ENCODE measurements around the gene FYCO1.

Gene FYCO1

GRCh38 chr3:46024131-46024530 is 28.5 kb upstream of the FYCO1 start:
- TF ChIP-seq POLR2A (IDR thresholded peaks at IDR 0.05; ENCODE audit: low read depth, low read length): no peak
- TF ChIP-seq TAF1 (IDR thresholded peaks at IDR 0.05; ENCODE audit: borderline replicate concordance, low read depth, low read length): no peak
- TF ChIP-seq POLR2AphosphoS5 (IDR thresholded peaks at IDR 0.05; ENCODE audit: low read depth, low read length): no peak
- FAIRE-seq (no peak), DNase-seq (ENCODE audit: insufficient read length) (no peak)

GRCh38 chr3:46022909-46023785 is 27.5 kb upstream of the FYCO1 start:
- no peak for TF ChIP-seq POLR2AphosphoS5 (IDR thresholded peaks at IDR 0.05; ENCODE audit: low read depth, low read length)
- no peak for TF ChIP-seq TAF1 (IDR thresholded peaks at IDR 0.05; ENCODE audit: borderline replicate concordance, low read depth, low read length)
- TF ChIP-seq POLR2A (IDR thresholded peaks at IDR 0.05; ENCODE audit: low read depth, low read length): no peak
- FAIRE-seq: no peak

GRCh38 chr3:46021516-46021915 is 25.9 kb upstream of the FYCO1 start:
- FAIRE-seq: no peak

More at GRCh38 chr3:46022909-46023785, 27.5 kb upstream of the FYCO1 start:
- DNase-seq (ENCODE audit: insufficient read length): no peak

GRCh38 chr3:46020766-46021510 is 25.3 kb upstream of the FYCO1 start:
- TF ChIP-seq POLR2A (IDR thresholded peaks at IDR 0.05; ENCODE audit: low read depth, low read length) (no peak), POLR2AphosphoS5 (IDR thresholded peaks at IDR 0.05; ENCODE audit: low read depth, low read length) (no peak), TAF1 (IDR thresholded peaks at IDR 0.05; ENCODE audit: borderline replicate concordance, low read depth, low read length) (no peak)
- FAIRE-seq (no peak), DNase-seq (ENCODE audit: insufficient read length) (no peak)

More at GRCh38 chr3:46021516-46021915, 25.9 kb upstream of the FYCO1 start:
- no peak for DNase-seq (ENCODE audit: insufficient read length)
- TF ChIP-seq POLR2AphosphoS5 (IDR thresholded peaks at IDR 0.05; ENCODE audit: low read depth, low read length): no peak
- no peak for TF ChIP-seq TAF1 (IDR thresholded peaks at IDR 0.05; ENCODE audit: borderline replicate concordance, low read depth, low read length)
- no peak for TF ChIP-seq POLR2A (IDR thresholded peaks at IDR 0.05; ENCODE audit: low read depth, low read length)

- TF ChIP-seq POLR2AphosphoS5 (IDR thresholded peaks at IDR 0.05; ENCODE audit: low read depth, low read length): no peak
- TF ChIP-seq POLR2A (IDR thresholded peaks at IDR 0.05; ENCODE audit: low read depth, low read length): no peak
- TF ChIP-seq TAF1 (IDR thresholded peaks at IDR 0.05; ENCODE audit: borderline replicate concordance, low read depth, low read length): no peak
- no peak for DNase-seq (ENCODE audit: insufficient read length)
- FAIRE-seq: no peak
Measured at GRCh38 chr3:46019707-46020106, 24.1 kb upstream of the FYCO1 start.

GRCh38 chr3:46017720-46018119 is 22.1 kb upstream of the FYCO1 start:
- no peak for TF ChIP-seq TAF1 (IDR thresholded peaks at IDR 0.05; ENCODE audit: borderline replicate concordance, low read depth, low read length)
- TF ChIP-seq POLR2AphosphoS5 (IDR thresholded peaks at IDR 0.05; ENCODE audit: low read depth, low read length): no peak
- no peak for TF ChIP-seq POLR2A (IDR thresholded peaks at IDR 0.05; ENCODE audit: low read depth, low read length)
- DNase-seq (ENCODE audit: insufficient read length): no peak
- FAIRE-seq: no peak

- FAIRE-seq (no peak), DNase-seq (ENCODE audit: insufficient read length) (no peak)
- TF ChIP-seq POLR2AphosphoS5 (IDR thresholded peaks at IDR 0.05; ENCODE audit: low read depth, low read length) (no peak), TAF1 (IDR thresholded peaks at IDR 0.05; ENCODE audit: borderline replicate concordance, low read depth, low read length) (no peak), POLR2A (IDR thresholded peaks at IDR 0.05; ENCODE audit: low read depth, low read length) (no peak)
Measured at GRCh38 chr3:46013316-46014094, 17.9 kb upstream of the FYCO1 start.

GRCh38 chr3:46012246-46012645 is 16.6 kb upstream of the FYCO1 start:
- no peak for TF ChIP-seq TAF1 (IDR thresholded peaks at IDR 0.05; ENCODE audit: borderline replicate concordance, low read depth, low read length)
- TF ChIP-seq POLR2AphosphoS5 (IDR thresholded peaks at IDR 0.05; ENCODE audit: low read depth, low read length): no peak
- TF ChIP-seq POLR2A (IDR thresholded peaks at IDR 0.05; ENCODE audit: low read depth, low read length): no peak
- DNase-seq (ENCODE audit: insufficient read length) (no peak), FAIRE-seq (no peak)

GRCh38 chr3:46010519-46011113 is 15.0 kb upstream of the FYCO1 start:
- no peak for TF ChIP-seq TAF1 (IDR thresholded peaks at IDR 0.05; ENCODE audit: borderline replicate concordance, low read depth, low read length)
- TF ChIP-seq POLR2A (IDR thresholded peaks at IDR 0.05; ENCODE audit: low read depth, low read length): no peak
- no peak for TF ChIP-seq POLR2AphosphoS5 (IDR thresholded peaks at IDR 0.05; ENCODE audit: low read depth, low read length)
- DNase-seq (ENCODE audit: insufficient read length): no peak
- no peak for FAIRE-seq

GRCh38 chr3:46008058-46008457 is 12.4 kb upstream of the FYCO1 start:
- DNase-seq (ENCODE audit: insufficient read length) (no peak), FAIRE-seq (no peak)
- TF ChIP-seq POLR2A (IDR thresholded peaks at IDR 0.05; ENCODE audit: low read depth, low read length) (no peak), POLR2AphosphoS5 (IDR thresholded peaks at IDR 0.05; ENCODE audit: low read depth, low read length) (no peak), TAF1 (IDR thresholded peaks at IDR 0.05; ENCODE audit: borderline replicate concordance, low read depth, low read length) (no peak)

- DNase-seq (ENCODE audit: insufficient read length) (no peak), FAIRE-seq (no peak)
- TF ChIP-seq POLR2A (IDR thresholded peaks at IDR 0.05; ENCODE audit: low read depth, low read length): no peak
Measured at GRCh38 chr3:46007280-46007679, 11.7 kb upstream of the FYCO1 start.

Data from GM12892 (cell line).